Measurements from ENCODE around the gene ATG5.
"Not testable (repeated sequence)": the region's sequence is repeated elsewhere in the genome, so short reads cannot be mapped to it uniquely, and the experiment has no call there.

ATG5 gene

GRCh38 chr6:106173124-106173879, 152.3 kb downstream of the ATG5 start:
- no peak for FAIRE-seq

GRCh38 chr6:106170030-106170791, 155.3 kb downstream of the ATG5 start:
- FAIRE-seq: no peak

- FAIRE-seq: no peak
Observed at GRCh38 chr6:106169517-106169916, 156.0 kb downstream of the ATG5 start.

- no peak for FAIRE-seq
Observed at GRCh38 chr6:106168097-106168888, 157.3 kb downstream of the ATG5 start.

- no peak for FAIRE-seq
Observed at GRCh38 chr6:106167096-106167814, 158.3 kb downstream of the ATG5 start.

- FAIRE-seq: no peak
Observed at GRCh38 chr6:106165885-106166485, 159.6 kb downstream of the ATG5 start.

- no peak for FAIRE-seq
Observed at GRCh38 chr6:106163966-106164877, 161.3 kb downstream of the ATG5 start.

- no peak for FAIRE-seq
Observed at GRCh38 chr6:106163446-106163965, 162.1 kb downstream of the ATG5 start.

GRCh38 chr6:106162921-106163320, 162.6 kb downstream of the ATG5 start:
- FAIRE-seq: no peak

GRCh38 chr6:106161893-106162292, 163.7 kb downstream of the ATG5 start:
- no peak for FAIRE-seq

- no peak for FAIRE-seq
Observed at GRCh38 chr6:106161311-106161874, 164.2 kb downstream of the ATG5 start.

GRCh38 chr6:106160189-106160588, 165.4 kb downstream of the ATG5 start:
- FAIRE-seq: no peak

- FAIRE-seq: no peak
Observed at GRCh38 chr6:106159531-106159940, 166.0 kb downstream of the ATG5 start.

GRCh38 chr6:106158816-106159215, 166.7 kb downstream of the ATG5 start:
- no peak for FAIRE-seq

GRCh38 chr6:106156863-106157262, 168.7 kb downstream of the ATG5 start:
- no peak for FAIRE-seq

GRCh38 chr6:106156413-106156812, 169.1 kb downstream of the ATG5 start:
- no peak for FAIRE-seq

- no peak for FAIRE-seq
Observed at GRCh38 chr6:106155219-106155830, 170.2 kb downstream of the ATG5 start.

GRCh38 chr6:106154326-106154725, 171.2 kb downstream of the ATG5 start:
- FAIRE-seq: no peak

- FAIRE-seq: no peak
Observed at GRCh38 chr6:106152952-106153351, 172.6 kb downstream of the ATG5 start.

- FAIRE-seq: not testable (repeated sequence)
Observed at GRCh38 chr6:106152476-106152875, 173.1 kb downstream of the ATG5 start.

Data from G401.6 (cell line).